Measurements from ENCODE around the gene CDR2L.
A peak's percentile ranks its signal among the peaks of the same experiment; 100 is the strongest.
"Not testable (repeated sequence)": the region's sequence is repeated elsewhere in the genome, so short reads cannot be mapped to it uniquely, and the experiment has no call there.

The CDR2L gene

DNA sequence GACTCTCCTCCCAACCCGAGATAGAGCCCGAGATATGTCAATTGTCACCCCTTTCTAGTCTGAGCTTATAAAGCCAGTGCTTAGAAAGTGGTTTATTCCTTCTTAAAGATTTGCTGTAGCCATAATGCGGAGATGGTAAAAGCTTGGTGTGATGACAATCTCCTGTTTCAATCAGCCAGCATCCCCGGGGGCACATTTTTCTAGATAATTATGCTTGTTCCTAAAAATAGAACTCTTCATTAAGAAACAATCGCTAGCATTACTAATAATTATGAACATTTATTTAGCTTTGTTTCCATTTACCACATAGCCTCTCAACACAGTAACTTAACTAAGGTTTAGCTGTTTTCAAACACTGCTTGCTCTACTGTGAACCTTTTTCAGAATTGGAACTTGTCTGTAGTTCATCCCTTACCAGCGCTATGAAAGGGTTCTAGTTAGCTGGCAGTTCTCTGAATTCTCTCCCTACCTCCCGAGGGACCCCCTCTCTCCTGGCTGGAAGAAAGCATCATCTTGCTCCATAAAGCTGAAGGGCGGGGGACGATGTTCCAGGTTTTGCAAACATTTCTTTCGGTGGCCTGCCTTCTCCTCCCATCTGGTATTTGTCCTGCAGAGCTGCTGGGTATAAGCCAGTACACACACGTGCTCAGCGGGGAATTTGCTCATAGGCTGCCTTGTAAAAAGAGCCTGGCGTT, 24.1 kb downstream of the CDR2L start:
- no peak for DNase-seq (ENCODE audit: low spot score)

DNA sequence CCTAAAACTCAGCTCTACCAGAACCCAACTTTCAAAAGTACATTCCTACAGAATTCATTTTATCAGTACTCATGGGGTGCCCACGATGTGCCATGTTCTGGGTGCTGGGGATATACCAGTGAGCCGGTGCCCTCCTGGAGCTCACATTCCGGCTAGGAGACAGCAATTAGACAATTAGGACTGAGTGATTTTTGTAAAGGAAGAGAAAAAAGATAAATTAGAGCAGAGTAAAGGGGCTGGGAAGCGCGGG, 24.6 kb downstream of the CDR2L start:
- no peak for DNase-seq (ENCODE audit: low spot score)

DNA sequence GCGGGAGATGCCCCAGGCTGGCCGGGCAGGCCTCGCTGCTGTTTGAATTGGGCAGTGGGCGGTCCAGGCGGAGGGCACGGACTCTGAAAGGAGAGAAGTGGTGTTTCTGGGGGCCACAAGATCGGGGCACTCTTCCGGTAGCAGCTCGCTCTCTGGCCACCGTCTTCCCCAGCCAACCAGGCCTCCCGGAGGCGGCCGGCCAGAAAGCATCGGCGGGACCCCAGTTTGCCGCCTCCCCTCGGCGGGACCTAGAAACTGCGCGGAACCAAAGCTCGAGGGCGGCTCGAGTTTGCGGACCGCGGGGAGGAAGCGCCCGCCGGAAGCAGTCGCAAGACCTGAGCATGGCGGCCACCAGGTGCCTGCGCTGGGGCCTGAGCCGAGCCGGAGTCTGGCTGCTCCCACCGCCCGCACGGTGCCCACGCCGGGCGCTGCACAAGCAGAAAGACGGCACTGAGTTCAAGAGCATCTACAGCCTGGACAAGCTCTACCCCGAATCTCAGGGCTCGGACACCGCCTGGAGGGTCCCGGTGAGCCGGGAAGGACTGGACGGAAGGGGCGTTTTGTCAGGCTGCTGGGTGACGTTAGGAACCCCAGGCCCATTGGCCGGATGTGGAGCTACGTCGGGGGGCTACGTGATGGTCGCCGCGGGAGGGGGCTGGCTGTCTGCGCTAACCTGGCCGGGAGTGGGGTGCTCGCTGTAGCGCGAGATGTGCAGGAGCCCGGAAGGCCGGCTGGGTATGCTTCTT, 25.1 kb downstream of the CDR2L start, which contains the start of gene MRPL58:
MRPL58 (plus strand) TSS at position 325 of the 746 bp plus-strand sequence; CDS start at position 342, 17 bp downstream.
- peak; percentile 88 for DNase-seq (ENCODE audit: low spot score)

DNA sequence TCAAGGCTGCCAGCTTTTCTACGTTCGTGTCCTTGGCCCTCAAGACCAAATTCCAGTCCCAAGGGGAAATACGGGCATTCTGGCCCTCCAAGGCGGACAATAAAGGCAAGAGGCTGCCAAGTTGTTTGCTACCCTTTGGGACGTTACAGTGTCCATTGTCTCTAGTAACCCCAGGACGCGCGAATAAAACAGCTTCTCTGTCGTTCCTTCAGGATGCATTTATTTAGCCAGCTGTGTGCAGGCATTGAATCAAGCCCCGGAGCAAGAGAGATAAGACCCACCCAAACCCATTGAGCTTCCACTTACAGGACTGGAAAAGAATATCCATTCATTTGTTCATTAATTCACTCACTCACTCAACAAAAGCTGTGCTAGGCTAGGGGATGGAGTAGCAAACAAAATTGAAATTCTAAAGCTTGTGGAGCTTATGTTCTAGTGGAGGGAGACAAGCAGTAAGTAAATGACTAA, 25.7 kb downstream of the CDR2L start:
- no peak for DNase-seq (ENCODE audit: low spot score)

DNA sequence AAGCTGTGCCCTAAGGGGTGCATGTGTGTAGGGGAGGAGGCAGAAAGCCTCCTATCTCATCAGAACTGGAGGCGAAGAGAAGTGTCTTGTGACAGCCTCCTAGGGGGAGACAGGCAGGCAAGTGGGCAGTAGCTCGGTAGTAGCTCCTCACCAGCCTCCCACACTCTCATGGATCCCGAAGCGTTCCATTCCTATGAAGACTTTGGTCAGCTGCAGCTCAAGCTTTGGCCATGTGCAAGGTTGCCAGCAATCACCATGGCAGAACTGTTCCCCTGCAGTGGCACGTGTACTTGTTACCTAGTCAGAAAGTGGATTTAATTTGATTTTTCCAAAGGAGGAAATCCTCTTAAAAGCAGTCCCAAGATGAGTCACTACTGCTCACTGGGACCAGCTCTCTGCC, 31.7 kb downstream of the CDR2L start:
- no peak for DNase-seq (ENCODE audit: low spot score)

DNA sequence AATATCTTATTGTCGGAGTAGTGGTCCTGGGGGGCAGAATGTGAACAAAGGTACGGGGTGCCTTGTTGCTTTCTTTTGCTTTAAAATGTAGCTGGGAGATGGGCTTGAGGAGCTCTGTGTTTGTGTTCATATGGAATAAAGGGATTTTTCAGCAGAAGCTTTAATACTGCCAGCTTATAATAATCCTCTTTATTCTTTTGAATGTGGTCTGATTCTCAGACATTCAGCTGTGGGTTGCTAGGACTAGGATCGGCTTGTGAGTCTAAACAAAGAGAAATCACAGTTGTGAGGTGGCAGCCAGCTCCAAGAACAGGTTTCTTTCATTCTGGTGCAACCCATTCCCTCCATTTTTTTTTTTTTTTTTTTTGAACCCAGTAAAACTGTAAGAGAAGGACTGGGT, 32.3 kb downstream of the CDR2L start:
- no peak for DNase-seq (ENCODE audit: low spot score)

- no peak for DNase-seq (ENCODE audit: low spot score)
These were observed 33.1 kb downstream of the CDR2L start for GRCh38 chr17:75020331-75021110.

- DNase-seq (ENCODE audit: low spot score): no peak
These were observed 37.4 kb downstream of the CDR2L start for GRCh38 chr17:75024686-75025397.

DNA sequence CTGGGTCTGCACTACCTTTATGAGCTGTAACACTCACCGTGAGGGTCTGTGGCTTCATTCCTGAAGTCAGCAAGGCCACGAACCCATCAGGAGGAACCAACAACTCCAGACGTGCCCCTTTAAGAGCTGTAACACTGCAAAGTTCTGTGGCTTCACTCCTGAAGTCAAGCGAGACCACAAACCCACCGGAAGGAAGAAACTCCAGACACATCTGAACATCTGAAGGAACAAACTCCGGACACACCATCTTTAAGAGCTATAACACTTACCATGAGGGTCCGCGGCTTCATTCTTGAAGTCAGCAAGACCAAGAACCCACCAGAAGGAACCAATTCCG, 37.9 kb downstream of the CDR2L start:
- not testable (repeated sequence) for DNase-seq (ENCODE audit: low spot score)

DNA sequence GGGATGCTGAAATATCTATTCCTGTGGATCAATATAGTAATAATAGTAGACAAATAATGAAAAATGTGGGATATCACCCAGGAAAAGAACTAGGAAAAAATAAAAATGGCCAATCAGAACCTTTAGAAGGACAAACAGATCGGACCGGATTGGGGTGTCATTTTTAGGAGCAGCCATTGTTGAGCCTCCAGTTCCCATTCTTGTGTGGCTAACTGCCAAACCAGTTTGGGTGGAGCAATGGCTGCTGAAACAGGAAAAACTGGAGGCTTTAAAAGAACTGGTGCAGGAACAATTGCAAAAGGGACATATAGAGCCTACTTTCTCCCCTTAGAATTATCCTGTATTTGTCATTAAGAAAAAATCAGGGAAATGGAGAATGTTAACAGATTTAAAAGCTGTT, 39.2 kb downstream of the CDR2L start:
- not testable (repeated sequence) for DNase-seq (ENCODE audit: low spot score)

DNA sequence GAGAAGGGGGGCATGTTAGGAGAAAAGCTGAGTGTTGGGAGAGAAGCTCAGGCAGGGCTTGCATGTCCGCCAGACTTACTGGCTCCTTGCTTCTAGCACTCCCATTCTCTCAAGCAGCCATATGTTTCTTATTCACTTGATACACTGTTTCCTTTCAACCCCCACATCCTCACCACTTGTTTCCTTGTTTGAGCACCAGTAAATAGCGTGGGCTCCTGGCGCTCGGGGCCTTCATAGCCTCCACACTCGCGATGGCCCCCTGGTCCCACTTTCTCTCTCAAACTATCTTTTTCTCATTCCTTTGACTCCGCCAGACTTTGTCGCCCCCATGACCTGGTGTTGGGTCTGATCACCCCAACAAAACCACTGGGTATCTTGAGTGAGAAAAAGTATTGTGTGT, 42.7 kb downstream of the CDR2L start:
- no peak for DNase-seq (ENCODE audit: low spot score)

DNA sequence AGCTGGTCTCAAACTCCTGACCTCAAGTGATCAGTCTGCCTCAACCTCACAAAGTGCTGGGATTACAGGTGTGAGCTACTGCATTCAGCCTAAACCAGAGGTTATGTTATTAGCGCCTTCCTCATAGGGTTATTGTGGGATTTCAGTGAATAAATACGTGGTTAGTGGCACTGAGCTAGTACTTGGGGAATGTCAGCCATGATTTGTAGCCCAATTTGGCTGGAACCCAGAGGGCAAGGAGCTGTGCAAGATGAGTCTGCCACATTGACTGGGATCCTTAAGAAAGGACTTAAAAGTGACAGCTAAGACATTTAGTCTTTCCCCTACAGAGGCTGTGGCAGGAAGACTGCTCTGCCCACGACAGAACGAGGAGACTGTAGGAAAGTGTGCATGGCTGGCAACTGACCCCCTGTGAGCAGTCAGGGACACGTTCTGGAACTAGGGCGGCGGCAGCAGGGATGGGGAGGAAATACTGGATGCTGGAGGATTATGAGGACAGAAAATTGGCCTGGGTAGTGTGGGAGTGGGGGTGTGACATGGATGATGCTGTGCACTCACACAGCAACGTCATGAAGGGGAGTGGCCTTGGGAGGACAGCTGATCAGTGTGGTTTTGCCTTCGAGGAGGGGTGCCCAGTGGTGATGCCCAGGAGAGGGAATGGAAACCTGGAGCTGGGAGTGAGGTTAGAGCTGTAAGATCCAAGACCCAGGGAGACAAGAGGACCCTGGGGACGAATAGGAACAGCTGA, 44.7 kb downstream of the CDR2L start:
- peak; percentile 63 for DNase-seq (ENCODE audit: low spot score)

DNA sequence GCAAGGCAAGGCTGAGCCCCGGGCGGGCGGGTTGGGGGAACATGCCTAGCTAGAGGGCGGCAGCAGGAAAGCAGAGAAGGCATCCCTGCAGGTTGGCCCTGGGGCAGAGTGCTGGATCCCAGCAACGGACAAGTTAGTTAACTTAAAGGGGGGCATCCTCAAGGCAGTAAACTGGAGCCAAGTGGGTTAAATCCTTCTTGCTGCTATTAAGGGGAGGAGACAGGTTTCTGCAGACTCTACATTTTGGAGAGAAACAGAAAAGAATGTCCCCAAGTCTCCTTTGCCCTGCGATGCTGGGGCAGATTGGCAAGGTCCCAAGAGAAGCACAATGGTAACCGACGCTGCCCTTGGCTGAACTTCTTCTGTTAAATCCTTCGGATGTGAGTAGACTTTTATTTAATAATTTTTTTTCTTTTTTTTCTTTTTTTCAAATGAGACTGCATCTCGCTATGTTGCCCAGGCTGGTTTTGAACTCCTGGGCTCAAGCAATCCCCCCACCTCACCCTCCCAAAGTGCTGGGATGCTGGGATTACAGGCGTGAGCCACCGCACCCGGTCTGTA, 45.4 kb downstream of the CDR2L start:
- DNase-seq (ENCODE audit: low spot score): no peak

DNA sequence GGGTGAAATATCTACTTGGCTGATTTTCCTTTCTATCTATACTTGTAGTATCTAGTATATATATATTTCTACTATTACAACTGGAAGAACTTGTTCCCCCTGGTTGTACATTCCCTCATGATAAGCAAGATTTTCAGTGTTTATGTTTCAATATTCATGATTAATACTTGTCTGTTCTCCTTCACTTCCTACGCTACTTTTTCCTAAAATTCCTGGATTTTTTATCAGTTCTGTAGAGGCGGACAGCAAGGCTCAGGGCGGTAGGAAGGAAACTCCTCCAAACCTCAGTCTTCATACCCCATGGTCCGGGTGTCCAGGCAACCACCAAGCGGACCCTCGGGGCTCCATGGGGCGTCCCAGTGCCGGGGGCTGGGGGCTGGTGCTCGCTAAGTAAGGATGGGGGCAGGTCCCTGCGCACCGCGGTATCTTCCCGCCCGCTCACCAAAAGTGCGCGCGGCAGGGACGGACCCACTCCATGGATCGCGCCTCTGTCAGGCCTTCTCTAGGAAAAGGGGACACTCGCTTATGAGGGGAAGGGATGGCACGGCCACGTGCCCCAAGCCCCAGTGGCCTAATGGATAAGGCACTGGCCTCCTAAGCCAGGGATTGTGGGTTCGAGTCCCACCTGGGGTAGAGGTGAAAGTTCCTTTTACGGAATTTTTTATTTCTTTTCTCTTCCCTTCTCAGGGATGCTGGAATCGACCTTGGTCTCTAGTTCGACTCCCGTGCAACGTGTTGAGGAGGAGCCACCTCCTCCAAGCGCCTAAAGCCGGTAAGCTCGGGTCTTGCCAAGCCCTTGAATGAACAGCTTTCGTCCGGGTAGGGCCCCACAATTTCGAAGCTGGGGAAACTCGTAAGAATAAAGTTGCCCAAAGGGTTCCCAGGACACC, 46.2 kb downstream of the CDR2L start:
- peak; percentile 55 for DNase-seq (ENCODE audit: low spot score)

GRCh38 chr17:75034236-75034908, 46.9 kb downstream of the CDR2L start:
- DNase-seq (ENCODE audit: low spot score): peak; percentile 65

- no peak for DNase-seq (ENCODE audit: low spot score)
These were observed 49.3 kb downstream of the CDR2L start for GRCh38 chr17:75036643-75037268.

DNA sequence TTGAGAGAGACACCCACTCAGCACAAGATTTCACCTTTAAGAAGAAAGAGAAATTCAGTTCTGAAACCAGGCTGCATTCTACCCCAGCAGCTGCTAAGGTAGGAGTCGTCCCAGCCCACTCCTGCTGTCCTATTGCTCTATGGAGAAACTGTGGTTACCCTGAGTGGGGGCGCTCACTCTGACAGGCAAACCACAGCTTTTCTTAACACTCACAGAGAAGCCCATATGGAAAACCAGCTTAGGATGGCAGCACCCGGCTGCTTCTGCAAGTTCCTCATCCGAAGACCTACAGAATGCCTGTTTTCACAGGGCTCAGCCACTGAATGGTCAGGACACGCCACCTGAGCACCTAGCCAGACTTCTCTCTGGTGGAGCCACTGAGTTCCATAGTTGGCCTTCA, 51.8 kb downstream of the CDR2L start:
- no peak for DNase-seq (ENCODE audit: low spot score)

GRCh38 chr17:75041656-75042280, 54.3 kb downstream of the CDR2L start:
- DNase-seq (ENCODE audit: low spot score): no peak

- DNase-seq (ENCODE audit: low spot score): not testable (repeated sequence)
These were observed 56.4 kb downstream of the CDR2L start for GRCh38 chr17:75043789-75044188.
